WTC11 (cell line): ENCODE measurements around the gene COL26A1. TPM values are rescaled to one million over a fixed set of nuclear protein-coding genes. Genes with fewer than 3 reads are reported as not detected.

ENCODE experiments used
- ATAC-seq: fragments of 200-7000 bp; cut with Tn5 transposase; 2 replicates; pipeline ENCODE4 v1.10.0; 2021; ENCODE audit warnings: mild to moderate bottlenecking, moderate library complexity
- CTCF ChIA-PET: fragments of 300-600 bp; sonication (Branson Sonifier 250); formaldehyde crosslinking; loops from one replicate; lab custom pipeline; 2021; ENCODE audit warnings: antibody characterized with exemption; lab: Charles Lee
- POLR2A ChIA-PET: fragments of 350-600 bp; sonication (Branson Sonifier 250); formaldehyde crosslinking; loops from one replicate; lab custom pipeline; 2021; ENCODE audit warnings: antibody characterized with exemption; lab: Charles Lee
- DNase-seq: peaks from one replicate; pipeline ENCODE4 v3.0.0; 2021; ENCODE audit warnings: low spot score
- H3K27ac Mint-ChIP-seq: 2 replicates; pipeline ENCODE4 v1.8.0; 2021; ENCODE audit warnings: mixed read lengths
- H3K27me3 Mint-ChIP-seq: 2 replicates; pipeline ENCODE4 v1.8.0; 2021; ENCODE audit warnings: low read depth, mild to moderate bottlenecking, moderate library complexity, mixed read lengths
- H3K36me3 Mint-ChIP-seq: 2 replicates; pipeline ENCODE4 v1.8.0; 2021; ENCODE audit warnings: mixed read lengths
- H3K4me1 Mint-ChIP-seq: 2 replicates; pipeline ENCODE4 v1.8.0; 2022; ENCODE audit warnings: mixed read lengths
- H3K4me3 Mint-ChIP-seq: 2 replicates; pipeline ENCODE4 v1.8.0; 2021; ENCODE audit warnings: mild to moderate bottlenecking, moderate library complexity, mixed read lengths
- H3K9me3 Mint-ChIP-seq: 2 replicates; pipeline ENCODE4 v1.8.0; 2021; ENCODE audit warnings: mixed read lengths
- ATF1 ChIP-seq: sonication (generic); formaldehyde crosslinking; IDR thresholded peaks from 2 replicates; pipeline ENCODE4 v1.8.1; 2023; ENCODE audit warnings: mild to moderate bottlenecking, moderate library complexity, missing genetic modification reagents
- CTCF ChIP-seq: fragments of 200-600 bp; IDR thresholded peaks from 2 replicates; pipeline ENCODE4 v1.8.0; 2022; ENCODE audit warnings: antibody characterized with exemption
- ETV6 ChIP-seq: sonication (generic); formaldehyde crosslinking; IDR thresholded peaks from 2 replicates; pipeline ENCODE4 v1.8.1; 2022; ENCODE audit warnings: mild to moderate bottlenecking, missing genetic modification reagents
- FOXK1 ChIP-seq: sonication (generic); formaldehyde crosslinking; IDR thresholded peaks from 2 replicates; pipeline ENCODE4 v1.8.0; 2022; ENCODE audit warnings: mild to moderate bottlenecking, moderate library complexity, missing genetic modification reagents
- HMGA2 ChIP-seq: fragments of 250-450 bp; sonication (Bioruptor Pico); IDR thresholded peaks from 2 replicates; pipeline ENCODE4 v1.4.0; 2021; ENCODE audit warnings: mild to moderate bottlenecking, moderate library complexity
- IRF2 ChIP-seq: sonication (generic); formaldehyde crosslinking; IDR thresholded peaks from 2 replicates; pipeline ENCODE4 v1.8.0; 2022; ENCODE audit warnings: low read depth, missing genetic modification reagents, borderline replicate concordance
- JUN ChIP-seq: sonication (generic); formaldehyde crosslinking; IDR thresholded peaks from 2 replicates; pipeline ENCODE4 v1.8.0; 2023; ENCODE audit warnings: mild to moderate bottlenecking, missing genetic modification reagents
- MYBL2 ChIP-seq: sonication (generic); formaldehyde crosslinking; IDR thresholded peaks from 2 replicates; pipeline ENCODE4 v1.8.1; 2023; ENCODE audit warnings: mild to moderate bottlenecking, moderate library complexity, missing genetic modification reagents
- NFE2L1 ChIP-seq: sonication (generic); formaldehyde crosslinking; IDR thresholded peaks from 2 replicates; pipeline ENCODE4 v1.8.1; 2023; ENCODE audit warnings: missing genetic modification reagents
- NR2C2 ChIP-seq: sonication (generic); formaldehyde crosslinking; IDR thresholded peaks from 2 replicates; pipeline ENCODE4 v1.8.0; 2022; ENCODE audit warnings: mild to moderate bottlenecking, missing genetic modification reagents
- RELA ChIP-seq: sonication (generic); formaldehyde crosslinking; IDR thresholded peaks from 2 replicates; pipeline ENCODE4 v1.8.1; 2022; ENCODE audit warnings: missing genetic modification reagents, mild to moderate bottlenecking, borderline replicate concordance
- RORB ChIP-seq: fragments of 250-450 bp; sonication (Bioruptor Pico); IDR thresholded peaks from 2 replicates; pipeline ENCODE4 v1.9.0; 2021; ENCODE audit warnings: mild to moderate bottlenecking
- TEAD1 ChIP-seq: sonication (generic); formaldehyde crosslinking; IDR thresholded peaks from 2 replicates; pipeline ENCODE4 v1.8.0; 2022; ENCODE audit warnings: mild to moderate bottlenecking, missing genetic modification reagents
- TP53 ChIP-seq: sonication (generic); formaldehyde crosslinking; IDR thresholded peaks from 2 replicates; pipeline ENCODE4 v1.8.1; 2023; ENCODE audit warnings: mild to moderate bottlenecking, missing genetic modification reagents
- ZBTB21 ChIP-seq: sonication (generic); formaldehyde crosslinking; IDR thresholded peaks from 2 replicates; pipeline ENCODE4 v1.8.1; 2023; ENCODE audit warnings: mild to moderate bottlenecking, missing genetic modification reagents, borderline replicate concordance
- ZNF423 ChIP-seq: fragments of 250-450 bp; sonication (Bioruptor Pico); IDR thresholded peaks from 2 replicates; pipeline ENCODE4 v2.1.2; 2022; ENCODE audit warnings: mild to moderate bottlenecking, moderate library complexity
- total RNA-seq: library from RNA; stranded (reverse); gene quantifications from 3 replicates; pipeline ENCODE4 v1.2.3, GENCODE V29; 2021
- TF ChIP-seq, protein P1 (sequence below): sonication (generic); formaldehyde crosslinking; IDR thresholded peaks from 2 replicates; pipeline ENCODE4 v1.8.1; 2023; ENCODE audit warnings: mild to moderate bottlenecking, missing genetic modification reagents, borderline replicate concordance
- TF ChIP-seq, protein P2 (sequence below): sonication (generic); formaldehyde crosslinking; IDR thresholded peaks from 2 replicates; pipeline ENCODE4 v1.8.0; 2022; ENCODE audit warnings: missing genetic modification reagents
- TF ChIP-seq, protein P3 (sequence below): sonication (generic); formaldehyde crosslinking; IDR thresholded peaks from 2 replicates; pipeline ENCODE4 v1.8.0; 2022; ENCODE audit warnings: mild to moderate bottlenecking, missing genetic modification reagents
- TF ChIP-seq, protein P4 (sequence below): sonication (generic); formaldehyde crosslinking; IDR thresholded peaks from 2 replicates; pipeline ENCODE4 v1.8.0; 2022; ENCODE audit warnings: mild to moderate bottlenecking, missing genetic modification reagents

COL26A1 gene
- total RNA-seq, 1 experiment from 2014 or later, result 64.4 TPM

GRCh38 chr7:101591504-101591903, 228.8 kb downstream of the COL26A1 start:
- CTCF ChIA-PET, result interaction anchor here (1.6 to 2.1 kb wide), 2 partner anchors 11 to 49 kb away, joined by 3 to 9 read pairs; no protein-coding TSS in a partner anchor
- Mint-ChIP-seq H3K36me3 (no peaks in the 10 kb centered on the region), H3K4me3 (no peak overlapping the region), H3K4me1 (no peaks in the 10 kb centered on the region), H3K27ac (no peak overlapping the region), H3K9me3 (no peaks in the 10 kb centered on the region), H3K27me3 (peaks cover 9% of the 10 kb centered on the region)
- TF ChIP-seq, protein P1, sequence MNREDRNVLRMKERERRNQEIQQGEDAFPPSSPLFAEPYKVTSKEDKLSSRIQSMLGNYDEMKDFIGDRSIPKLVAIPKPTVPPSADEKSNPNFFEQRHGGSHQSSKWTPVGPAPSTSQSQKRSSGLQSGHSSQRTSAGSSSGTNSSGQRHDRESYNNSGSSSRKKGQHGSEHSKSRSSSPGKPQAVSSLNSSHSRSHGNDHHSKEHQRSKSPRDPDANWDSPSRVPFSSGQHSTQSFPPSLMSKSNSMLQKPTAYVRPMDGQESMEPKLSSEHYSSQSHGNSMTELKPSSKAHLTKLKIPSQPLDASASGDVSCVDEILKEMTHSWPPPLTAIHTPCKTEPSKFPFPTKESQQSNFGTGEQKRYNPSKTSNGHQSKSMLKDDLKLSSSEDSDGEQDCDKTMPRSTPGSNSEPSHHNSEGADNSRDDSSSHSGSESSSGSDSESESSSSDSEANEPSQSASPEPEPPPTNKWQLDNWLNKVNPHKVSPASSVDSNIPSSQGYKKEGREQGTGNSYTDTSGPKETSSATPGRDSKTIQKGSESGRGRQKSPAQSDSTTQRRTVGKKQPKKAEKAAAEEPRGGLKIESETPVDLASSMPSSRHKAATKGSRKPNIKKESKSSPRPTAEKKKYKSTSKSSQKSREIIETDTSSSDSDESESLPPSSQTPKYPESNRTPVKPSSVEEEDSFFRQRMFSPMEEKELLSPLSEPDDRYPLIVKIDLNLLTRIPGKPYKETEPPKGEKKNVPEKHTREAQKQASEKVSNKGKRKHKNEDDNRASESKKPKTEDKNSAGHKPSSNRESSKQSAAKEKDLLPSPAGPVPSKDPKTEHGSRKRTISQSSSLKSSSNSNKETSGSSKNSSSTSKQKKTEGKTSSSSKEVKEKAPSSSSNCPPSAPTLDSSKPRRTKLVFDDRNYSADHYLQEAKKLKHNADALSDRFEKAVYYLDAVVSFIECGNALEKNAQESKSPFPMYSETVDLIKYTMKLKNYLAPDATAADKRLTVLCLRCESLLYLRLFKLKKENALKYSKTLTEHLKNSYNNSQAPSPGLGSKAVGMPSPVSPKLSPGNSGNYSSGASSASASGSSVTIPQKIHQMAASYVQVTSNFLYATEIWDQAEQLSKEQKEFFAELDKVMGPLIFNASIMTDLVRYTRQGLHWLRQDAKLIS (CRISPR knock-in tag), result no peak
- no peak for DNase-seq
- ATAC-seq, result no peak
- POLR2A ChIA-PET, result no interaction called here

GRCh38 chr7:101593556-101593955, 230.9 kb downstream of the COL26A1 start:
- H3K36me3 Mint-ChIP-seq, result no peaks in the 10 kb centered on the region
- no peak for ATAC-seq

More at GRCh38 chr7:101593556-101593955, 230.9 kb downstream of the COL26A1 start:
- Mint-ChIP-seq H3K9me3 (no peaks in the 10 kb centered on the region), H3K27ac (no peak overlapping the region), H3K4me1 (no peaks in the 10 kb centered on the region), H3K27me3 (no peaks in the 10 kb centered on the region), H3K4me3 (no peak overlapping the region)
- DNase-seq, result no peak
- ChIA-PET POLR2A (no interaction called here), CTCF (no interaction called here)
- no peak for TF ChIP-seq HMGA2 (CRISPR knock-in tag)
- TF ChIP-seq, protein P2, sequence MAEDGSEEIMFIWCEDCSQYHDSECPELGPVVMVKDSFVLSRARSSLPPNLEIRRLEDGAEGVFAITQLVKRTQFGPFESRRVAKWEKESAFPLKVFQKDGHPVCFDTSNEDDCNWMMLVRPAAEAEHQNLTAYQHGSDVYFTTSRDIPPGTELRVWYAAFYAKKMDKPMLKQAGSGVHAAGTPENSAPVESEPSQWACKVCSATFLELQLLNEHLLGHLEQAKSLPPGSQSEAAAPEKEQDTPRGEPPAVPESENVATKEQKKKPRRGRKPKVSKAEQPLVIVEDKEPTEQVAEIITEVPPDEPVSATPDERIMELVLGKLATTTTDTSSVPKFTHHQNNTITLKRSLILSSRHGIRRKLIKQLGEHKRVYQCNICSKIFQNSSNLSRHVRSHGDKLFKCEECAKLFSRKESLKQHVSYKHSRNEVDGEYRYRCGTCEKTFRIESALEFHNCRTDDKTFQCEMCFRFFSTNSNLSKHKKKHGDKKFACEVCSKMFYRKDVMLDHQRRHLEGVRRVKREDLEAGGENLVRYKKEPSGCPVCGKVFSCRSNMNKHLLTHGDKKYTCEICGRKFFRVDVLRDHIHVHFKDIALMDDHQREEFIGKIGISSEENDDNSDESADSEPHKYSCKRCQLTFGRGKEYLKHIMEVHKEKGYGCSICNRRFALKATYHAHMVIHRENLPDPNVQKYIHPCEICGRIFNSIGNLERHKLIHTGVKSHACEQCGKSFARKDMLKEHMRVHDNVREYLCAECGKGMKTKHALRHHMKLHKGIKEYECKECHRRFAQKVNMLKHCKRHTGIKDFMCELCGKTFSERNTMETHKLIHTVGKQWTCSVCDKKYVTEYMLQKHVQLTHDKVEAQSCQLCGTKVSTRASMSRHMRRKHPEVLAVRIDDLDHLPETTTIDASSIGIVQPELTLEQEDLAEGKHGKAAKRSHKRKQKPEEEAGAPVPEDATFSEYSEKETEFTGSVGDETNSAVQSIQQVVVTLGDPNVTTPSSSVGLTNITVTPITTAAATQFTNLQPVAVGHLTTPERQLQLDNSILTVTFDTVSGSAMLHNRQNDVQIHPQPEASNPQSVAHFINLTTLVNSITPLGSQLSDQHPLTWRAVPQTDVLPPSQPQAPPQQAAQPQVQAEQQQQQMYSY (CRISPR knock-in tag), result no peak
- no peak for TF ChIP-seq ZBTB21 (CRISPR knock-in tag)
- TF ChIP-seq TP53 (CRISPR knock-in tag), result no peak
- TF ChIP-seq ETV6 (CRISPR knock-in tag), result no peak
- TF ChIP-seq JUN (CRISPR knock-in tag), result no peak
- TF ChIP-seq, protein P3, sequence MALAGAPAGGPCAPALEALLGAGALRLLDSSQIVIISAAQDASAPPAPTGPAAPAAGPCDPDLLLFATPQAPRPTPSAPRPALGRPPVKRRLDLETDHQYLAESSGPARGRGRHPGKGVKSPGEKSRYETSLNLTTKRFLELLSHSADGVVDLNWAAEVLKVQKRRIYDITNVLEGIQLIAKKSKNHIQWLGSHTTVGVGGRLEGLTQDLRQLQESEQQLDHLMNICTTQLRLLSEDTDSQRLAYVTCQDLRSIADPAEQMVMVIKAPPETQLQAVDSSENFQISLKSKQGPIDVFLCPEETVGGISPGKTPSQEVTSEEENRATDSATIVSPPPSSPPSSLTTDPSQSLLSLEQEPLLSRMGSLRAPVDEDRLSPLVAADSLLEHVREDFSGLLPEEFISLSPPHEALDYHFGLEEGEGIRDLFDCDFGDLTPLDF, result no peak
- TF ChIP-seq ATF1 (CRISPR knock-in tag), result no peak
- no peak for TF ChIP-seq NR2C2 (CRISPR knock-in tag)
- no peak for TF ChIP-seq ZNF423 (CRISPR knock-in tag)
- no peak for TF ChIP-seq NFE2L1 (CRISPR knock-in tag)
- TF ChIP-seq FOXK1, result no peak
- no peak for TF ChIP-seq RELA (CRISPR knock-in tag)
- TF ChIP-seq IRF2, result no peak
- no peak for TF ChIP-seq MYBL2 (CRISPR knock-in tag)
- no peak for TF ChIP-seq CTCF
- no peak for TF ChIP-seq RORB (CRISPR knock-in tag)
- no peak for TF ChIP-seq TEAD1 (CRISPR knock-in tag)
- TF ChIP-seq, protein P4, sequence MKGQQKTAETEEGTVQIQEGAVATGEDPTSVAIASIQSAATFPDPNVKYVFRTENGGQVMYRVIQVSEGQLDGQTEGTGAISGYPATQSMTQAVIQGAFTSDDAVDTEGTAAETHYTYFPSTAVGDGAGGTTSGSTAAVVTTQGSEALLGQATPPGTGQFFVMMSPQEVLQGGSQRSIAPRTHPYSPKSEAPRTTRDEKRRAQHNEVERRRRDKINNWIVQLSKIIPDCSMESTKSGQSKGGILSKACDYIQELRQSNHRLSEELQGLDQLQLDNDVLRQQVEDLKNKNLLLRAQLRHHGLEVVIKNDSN, result no peak
